GM10847 (cell line): Measurements from ENCODE around the gene TTC33.

Source experiments
- POLR2A ChIP-seq: IDR thresholded peaks from 2 replicates; pipeline ENCODE4 v1.6.1; 2011; ENCODE audit not compliant: insufficient read length; ENCODE audit errors: extremely low read depth

Gene TTC33

GRCh38 chr5:40485021-40485998 lies 270.5 kb downstream of the TTC33 start:
- TF ChIP-seq POLR2A, result no peak

GRCh38 chr5:40484495-40484894 lies 271.3 kb downstream of the TTC33 start:
- no peak for TF ChIP-seq POLR2A

GRCh38 chr5:40483316-40483715 lies 272.4 kb downstream of the TTC33 start:
- no peak for TF ChIP-seq POLR2A

- TF ChIP-seq POLR2A, result no peak
Observed at GRCh38 chr5:40481241-40481640, 274.5 kb downstream of the TTC33 start.

- no peak for TF ChIP-seq POLR2A
Observed at GRCh38 chr5:40480392-40480791, 275.4 kb downstream of the TTC33 start.

GRCh38 chr5:40479939-40480338 lies 275.8 kb downstream of the TTC33 start:
- TF ChIP-seq POLR2A, result no peak

GRCh38 chr5:40478766-40479165 lies 277.0 kb downstream of the TTC33 start:
- no peak for TF ChIP-seq POLR2A

GRCh38 chr5:40477856-40478546 lies 277.8 kb downstream of the TTC33 start:
- no peak for TF ChIP-seq POLR2A

GRCh38 chr5:40475561-40475960 lies 280.2 kb downstream of the TTC33 start:
- no peak for TF ChIP-seq POLR2A

- no peak for TF ChIP-seq POLR2A
Observed at GRCh38 chr5:40474250-40474649, 281.5 kb downstream of the TTC33 start.

GRCh38 chr5:40465416-40465815 lies 290.3 kb downstream of the TTC33 start:
- no peak for TF ChIP-seq POLR2A

- no peak for TF ChIP-seq POLR2A
Observed at GRCh38 chr5:40464511-40464910, 291.2 kb downstream of the TTC33 start.
